Endometrium (tissue), 2 donors: ENCODE results near the gene FICD.
"Not testable (repeated sequence)": the region's sequence is repeated elsewhere in the genome, so short reads cannot be mapped to it uniquely, and the experiment has no call there.

ENCODE experiments used
- FAIRE-seq: peaks from 2 replicates; lab custom pipeline; 2012; peaks lifted over from hg19 to GRCh38; lab: Jason Lieb, UNC
- donor health status: control.
- donor health status: control.

FICD gene

GRCh38 chr12:108538146-108538545 is 23.1 kb downstream of the FICD start:
- FAIRE-seq: no peak

GRCh38 chr12:108538616-108539195 is 23.6 kb downstream of the FICD start:
- FAIRE-seq: no peak

- FAIRE-seq: no peak
Observed at GRCh38 chr12:108542320-108542719, 27.2 kb downstream of the FICD start.

GRCh38 chr12:108543652-108544051 is 28.6 kb downstream of the FICD start:
- FAIRE-seq: no peak

- FAIRE-seq: no peak
Observed at GRCh38 chr12:108547686-108548085, 32.6 kb downstream of the FICD start.

- no peak for FAIRE-seq
Observed at GRCh38 chr12:108548954-108549521, 34.0 kb downstream of the FICD start.

- FAIRE-seq: no peak
Observed at GRCh38 chr12:108551535-108551934, 36.5 kb downstream of the FICD start.

GRCh38 chr12:108553799-108554198 is 38.7 kb downstream of the FICD start:
- no peak for FAIRE-seq

- FAIRE-seq: not testable (repeated sequence)
Observed at GRCh38 chr12:108555383-108555782, 40.3 kb downstream of the FICD start.

- no peak for FAIRE-seq
Observed at GRCh38 chr12:108559007-108559655, 44.1 kb downstream of the FICD start.

- no peak for FAIRE-seq
Observed at GRCh38 chr12:108559748-108560147, 44.7 kb downstream of the FICD start.

- FAIRE-seq: no peak
Observed at GRCh38 chr12:108560321-108560721, 45.2 kb downstream of the FICD start.

- no peak for FAIRE-seq
Observed at GRCh38 chr12:108560752-108561719, 46.0 kb downstream of the FICD start, which contains the start of gene SART3. Gene SART3 (minus strand): TSS chr12:108561173. CDS start chr12:108561154, 19 bp downstream.

GRCh38 chr12:108561852-108562347 is 46.8 kb downstream of the FICD start:
- FAIRE-seq: no peak

GRCh38 chr12:108562348-108563135 is 47.5 kb downstream of the FICD start, which contains the start of gene ISCU:
Gene ISCU (plus strand): TSS chr12:108562596. CDS start chr12:108562623, 27 bp downstream.
- FAIRE-seq: no peak

GRCh38 chr12:108563136-108563803 is 48.2 kb downstream of the FICD start:
- no peak for FAIRE-seq

- no peak for FAIRE-seq
Observed at GRCh38 chr12:108563804-108564151, 48.7 kb downstream of the FICD start.

GRCh38 chr12:108564724-108565123 is 49.6 kb downstream of the FICD start:
- no peak for FAIRE-seq

GRCh38 chr12:108565146-108565545 is 50.1 kb downstream of the FICD start:
- no peak for FAIRE-seq

GRCh38 chr12:108565976-108566375 is 50.9 kb downstream of the FICD start:
- FAIRE-seq: no peak

- no peak for FAIRE-seq
Observed at GRCh38 chr12:108566452-108566851, 51.4 kb downstream of the FICD start.
